OCI-LY7 (cell line): ENCODE results near the gene SERTM1. TPM values are rescaled to one million over a fixed set of nuclear protein-coding genes. Genes with fewer than 3 reads are reported as not detected.

ENCODE experiments used
- BruUV-seq: library from RNA; stranded (reverse); fragments of 400-500 nt; replicated peaks from 2 replicates; lab custom pipeline; 2021; lab: Mats Ljungman, UMichigan
- CTCF ChIA-PET: fragments of 300-600 bp; sonication (Branson Sonifier 250); formaldehyde crosslinking; loops from one replicate; lab custom pipeline; 2022; ENCODE audit warnings: antibody characterized with exemption; ENCODE audit not compliant: unreplicated experiment; lab: Charles Lee
- POLR2A ChIA-PET: fragments of 300-600 bp; sonication (Branson Sonifier 250); formaldehyde crosslinking; loops from one replicate; lab custom pipeline; 2022; ENCODE audit warnings: antibody characterized with exemption; lab: Charles Lee
- DNase-seq: peaks from one replicate; pipeline ENCODE4 v3.0.0-alpha.2; 2015; ENCODE audit warnings: low spot score
- H2AFZ ChIP-seq: fragments of 200-600 bp; sonication (generic), shearing (Covaris generic); 2 replicates; pipeline ENCODE4 v1.6.1; 2014; ENCODE audit warnings: mild to moderate bottlenecking, antibody characterized with exemption, low read length, moderate library complexity
- H3K27ac ChIP-seq: fragments of 200-600 bp; sonication (generic); 2 replicates; pipeline ENCODE4 v1.5.1; 2014; ENCODE audit warnings: mixed run types, low read depth, mild to moderate bottlenecking, moderate library complexity, low read length, inconsistent platforms; ENCODE audit not compliant: poor library complexity, severe bottlenecking
- H3K36me3 ChIP-seq: fragments of 200-600 bp; sonication (generic); 2 replicates; pipeline ENCODE4 v1.6.1; 2014; ENCODE audit warnings: mild to moderate bottlenecking, antibody characterized with exemption, low read length, moderate library complexity, mixed read lengths; ENCODE audit not compliant: insufficient read depth
- H3K4me1 ChIP-seq: fragments of 200-600 bp; sonication (generic); 2 replicates; pipeline ENCODE4 v1.5.1; 2014; ENCODE audit warnings: mild to moderate bottlenecking, low read length; ENCODE audit not compliant: insufficient read depth, poor library complexity, severe bottlenecking
- H3K4me2 ChIP-seq: fragments of 200-600 bp; sonication (generic); 2 replicates; pipeline ENCODE4 v1.6.1; 2014; ENCODE audit warnings: mild to moderate bottlenecking, low read length
- H3K4me3 ChIP-seq: fragments of 200-600 bp; sonication (generic); 2 replicates; pipeline ENCODE4 v1.5.1; 2014; ENCODE audit warnings: mild to moderate bottlenecking, low read depth, low read length; ENCODE audit not compliant: poor library complexity, severe bottlenecking
- H3K79me2 ChIP-seq: fragments of 200-600 bp; sonication (generic); 2 replicates; pipeline ENCODE4 v1.6.1; 2016; ENCODE audit warnings: low read depth, mild to moderate bottlenecking, low read length, moderate library complexity, mixed read lengths; ENCODE audit not compliant: insufficient read depth
- H3K9me2 ChIP-seq: fragments of 200-600 bp; sonication (generic); 2 replicates; pipeline ENCODE4 v1.6.1; 2016; ENCODE audit warnings: mild to moderate bottlenecking, low read length, mixed read lengths; ENCODE audit not compliant: insufficient read depth
- H3K9me3 ChIP-seq: fragments of 200-600 bp; sonication (generic); 2 replicates; pipeline ENCODE4 v1.6.1; 2014; ENCODE audit warnings: mild to moderate bottlenecking, mixed run types, low read length, mixed read lengths
- H4K20me1 ChIP-seq: fragments of 200-600 bp; sonication (generic); 2 replicates; pipeline ENCODE4 v1.6.1; 2014; ENCODE audit warnings: mild to moderate bottlenecking, antibody characterized with exemption, low read length, moderate library complexity, mixed read lengths; ENCODE audit not compliant: insufficient read depth
- CTCF ChIP-seq: fragments of 200-600 bp; sonication (generic); conservative IDR thresholded peaks from 2 replicates; pipeline ENCODE4 v1.5.1; 2014; ENCODE audit warnings: mild to moderate bottlenecking, antibody characterized with exemption, low read length, moderate library complexity, mixed read lengths
- EZH2phosphoT487 ChIP-seq: fragments of 200-600 bp; sonication (generic); IDR thresholded peaks from 2 replicates; pipeline ENCODE4 v1.6.1; 2018; ENCODE audit warnings: low read depth, borderline replicate concordance, mild to moderate bottlenecking, mixed run types, antibody characterized with exemption, low read length, moderate library complexity, mixed read lengths
- intact Hi-C: fragments of 100-400 bp; cut with micrococcal nuclease; formaldehyde crosslinking; loops from one replicate; pipeline ENCODE4 v1.10.0; 2022; ENCODE audit not compliant: unreplicated experiment
- total RNA-seq, 2 experiments: library from RNA; depleted of rRNA in 1 of 2; stranded (reverse); fragments of >200 nt in 1 of 2; shearing (Covaris generic) in 1 of 2; gene quantifications; 2 replicates each; pipeline ENCODE4 v1.2.3, GENCODE V29; 2014 to 2022

The SERTM1 gene
- total RNA-seq, 2 experiments from 2014 or later, result not detected

GRCh38 chr13:36630181-36630803, 43.5 kb upstream of the SERTM1 start:
- no TSS peak for BruUV-seq
- Histone ChIP-seq H3K9me3 (no peaks in the 10 kb centered on the region), H3K4me2 (no peak overlapping the region), H3K4me3 (no peak overlapping the region), H3K27ac (no peak overlapping the region), H3K9me2 (no peaks in the 10 kb centered on the region), H2AFZ (no peak overlapping the region), H3K79me2 (no peaks in the 10 kb centered on the region), H4K20me1 (no peaks in the 10 kb centered on the region), H3K36me3 (no peaks in the 10 kb centered on the region), H3K4me1 (no peaks in the 10 kb centered on the region)
- ChIA-PET POLR2A (interaction anchor here (0.6 kb wide), 1 partner anchor 940 kb away, joined by 3 read pairs; no protein-coding TSS in a partner anchor), CTCF (no interaction called here)
- intact Hi-C loops, result no loop called here
- TF ChIP-seq EZH2phosphoT487 (no peak), CTCF (no peak)
- no peak for DNase-seq

GRCh38 chr13:36639610-36640009, 34.2 kb upstream of the SERTM1 start:
- no peak for TF ChIP-seq EZH2phosphoT487
- H3K9me3 ChIP-seq, result no peaks in the 10 kb centered on the region
- ChIA-PET POLR2A (interaction anchor here (0.8 kb wide), 1 partner anchor 57 kb away, joined by 6 read pairs; no protein-coding TSS in a partner anchor), CTCF (no interaction called here)
- no peak overlapping the region for H2AFZ ChIP-seq
- H3K4me2 ChIP-seq, result no peak overlapping the region
- no peaks in the 10 kb centered on the region for H3K9me2 ChIP-seq
- intact Hi-C loops, result no loop called here
- no peaks in the 10 kb centered on the region for H3K4me1 ChIP-seq
- no peaks in the 10 kb centered on the region for H3K36me3 ChIP-seq
- no peaks in the 10 kb centered on the region for H4K20me1 ChIP-seq
- BruUV-seq, result no TSS peak
- DNase-seq, result no peak
- no peak overlapping the region for H3K4me3 ChIP-seq
- H3K27ac ChIP-seq, result no peak overlapping the region
- no peaks in the 10 kb centered on the region for H3K79me2 ChIP-seq

- ChIA-PET POLR2A (no interaction called here), CTCF (no interaction called here)
- H3K27ac ChIP-seq, result no peak overlapping the region
- no peak overlapping the region for H3K4me2 ChIP-seq
- no peak for TF ChIP-seq CTCF
- no peak for TF ChIP-seq EZH2phosphoT487
- H4K20me1 ChIP-seq, result no peaks in the 10 kb centered on the region
- BruUV-seq, result no TSS peak
- DNase-seq, result no peak
- no peaks in the 10 kb centered on the region for H3K79me2 ChIP-seq
- H3K9me2 ChIP-seq, result no peaks in the 10 kb centered on the region
- H3K36me3 ChIP-seq, result no peaks in the 10 kb centered on the region
- H2AFZ ChIP-seq, result no peak overlapping the region
- H3K4me3 ChIP-seq, result no peak overlapping the region
- no peaks in the 10 kb centered on the region for H3K9me3 ChIP-seq
- no peaks in the 10 kb centered on the region for H3K4me1 ChIP-seq
- intact Hi-C loops, result no loop called here
These were observed 23.2 kb upstream of the SERTM1 start for GRCh38 chr13:36650611-36651010.
